Breast epithelium (tissue), 3 donors: ENCODE data around the gene COA8.

Experiments used
- CTCF ChIP-seq, 3 donors: fragments of 450-650 bp; IDR thresholded peaks; one replicate each; pipeline ENCODE4 v1.5.1; 2016 to 2017; ENCODE audit warnings: antibody characterized with exemption in 3 of 3, mild to moderate bottlenecking in 3 of 3, moderate library complexity in 3 of 3
- POLR2A ChIP-seq: fragments of 450-650 bp; IDR thresholded peaks from one replicate; pipeline ENCODE4 v1.6.1; 2016; ENCODE audit warnings: antibody characterized with exemption, mild to moderate bottlenecking, moderate library complexity
- POLR2AphosphoS5 ChIP-seq, 3 donors: sonication (generic); formaldehyde crosslinking; IDR thresholded peaks; one replicate each; pipeline ENCODE4 v1.6.1; 2017; ENCODE audit warnings: antibody characterized with exemption in 3 of 3

GRCh38 chr14:103584326-103584915 lies 21.7 kb downstream of the COA8 start:
- no peak for TF ChIP-seq CTCF (IDR thresholded peaks at IDR 0.05)
- TF ChIP-seq POLR2A, result no peak
- TF ChIP-seq POLR2AphosphoS5 (IDR thresholded peaks at IDR 0.05), result no peak
